PFSK-1 (cell line): ENCODE results near the gene ARHGAP21.

ENCODE experiments used
- POLR2AphosphoS5 ChIP-seq: IDR thresholded peaks from 2 replicates; pipeline ENCODE4 v1.6.1; 2012; ENCODE audit warnings: low read depth, mild to moderate bottlenecking, control low read depth, low read length, moderate library complexity
- SIN3A ChIP-seq: IDR thresholded peaks from 2 replicates; pipeline ENCODE4 v1.6.1; 2012; ENCODE audit warnings: mild to moderate bottlenecking, low read length, moderate library complexity, borderline replicate concordance; ENCODE audit not compliant: insufficient read depth
- TAF1 ChIP-seq: IDR thresholded peaks from 2 replicates; pipeline ENCODE4 v1.6.1; 2012; ENCODE audit warnings: low read length, control low read depth, borderline replicate concordance; ENCODE audit not compliant: insufficient read depth

- TF ChIP-seq POLR2AphosphoS5 (no peak), TAF1 (no peak), SIN3A (no peak)
These were observed 52.6 kb downstream of the ARHGAP21 start for GRCh38 chr10:24670964-24671670.
